GM23248 (cell line): ENCODE measurements around the gene SPRR1B.

Source experiments
- EZH2 ChIP-seq: fragments of 200-600 bp; sonication (generic); IDR thresholded peaks from 2 replicates; pipeline ENCODE4 v1.6.1; 2018; ENCODE audit warnings: antibody characterized with exemption, mild to moderate bottlenecking; ENCODE audit not compliant: insufficient read depth, poor library complexity, severe bottlenecking
- EZH2phosphoT487 ChIP-seq: fragments of 200-600 bp; sonication (generic); IDR thresholded peaks from 2 replicates; pipeline ENCODE4 v1.6.1; 2018; ENCODE audit warnings: antibody characterized with exemption, moderate library complexity, mild to moderate bottlenecking, low read depth; ENCODE audit not compliant: insufficient read depth

GRCh38 chr1:152983234-152983633, 47.8 kb upstream of the SPRR1B start:
- TF ChIP-seq EZH2phosphoT487 = no peak
- no peak for TF ChIP-seq EZH2
